ENCODE results near the gene PEX6. TPM values are rescaled to one million over a fixed set of nuclear protein-coding genes. Genes with fewer than 3 reads are reported as not detected.
A peak's percentile ranks its signal among the peaks of the same experiment; 100 is the strongest.

Gene PEX6
- polyA plus RNA-seq, 3 donors: 10.6 to 16.2 (median 15.5) TPM

DNA sequence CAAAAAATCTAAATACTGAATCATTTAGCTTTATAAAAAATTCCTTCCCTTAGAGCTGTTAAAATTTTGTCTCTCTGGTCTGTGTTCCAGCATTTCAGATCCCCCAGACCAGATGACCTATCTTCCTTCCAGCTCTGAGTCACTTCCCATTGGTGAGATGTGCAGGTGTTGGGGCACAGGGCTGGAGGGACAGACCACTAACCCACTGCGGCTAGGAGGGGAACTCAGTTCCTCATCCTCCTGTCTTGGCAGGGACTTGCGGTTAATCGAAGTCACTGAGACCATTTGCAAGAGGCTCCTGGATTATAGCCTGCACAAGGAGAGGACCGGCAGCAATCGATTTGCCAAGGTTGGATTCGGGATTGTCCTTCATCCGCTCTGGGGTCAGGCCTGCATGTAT, 43.7 kb downstream of the PEX6 start:
- Histone ChIP-seq H3K27ac (ENCODE audit: low read depth in 1 of 2, low read length in 2 of 2) (peak overlapping the region in 1 of 2 donors; percentile 53), H3K4me1 (ENCODE audit: control insufficient read depth in 1 of 2, insufficient read depth in 2 of 2, low read length in 2 of 2) (peaks cover 51 to 53% of the 10 kb centered on the region in 2 donors), H3K4me2 (replicated peaks; ENCODE audit: extremely low read depth, low read length, poor library complexity, severe bottlenecking) (no peak overlapping the region), H3K4me3 (replicated peaks in 1 of 3; ENCODE audit: low read depth in 2 of 3, low read length in 3 of 3) (no peak overlapping the region), H3K79me2 (ENCODE audit: insufficient read depth, low read length) (peaks cover 92% of the 10 kb centered on the region), H3K27me3 (ENCODE audit: control insufficient read depth in 2 of 2, insufficient read depth in 2 of 2, low read length in 2 of 2) (no peaks in the 10 kb centered on the region), H3K36me3 (replicated peaks in 1 of 2; ENCODE audit: control insufficient read depth in 1 of 2, insufficient read depth in 2 of 2, low read length in 2 of 2) (peaks cover 68 to 72% of the 10 kb centered on the region in 2 donors), H4K20me1 (ENCODE audit: insufficient read depth, low read length) (peaks cover 98% of the 10 kb centered on the region), H3K9me3 (replicated peaks in 1 of 2; ENCODE audit: control insufficient read depth in 1 of 2, insufficient read depth in 1 of 2, low read length in 2 of 2) (no peaks in the 10 kb centered on the region), H3K9ac (ENCODE audit: insufficient read depth, low read length, poor library complexity, severe bottlenecking) (no peak overlapping the region), H2AFZ (ENCODE audit: insufficient read depth, low read depth, low read length, poor library complexity, severe bottlenecking) (no peak overlapping the region)
- 19% methylated on average over 5 of the region's 7 CpGs for WGBS (ENCODE audit: insufficient coverage)
- intact Hi-C loops (cut with micrococcal nuclease): loop anchor here (5.0 kb wide), 2 partner anchors 33 to 42 kb away; partner anchors contain the start of gene PEX6 (in 1 of the 2)
- Mint-ChIP-seq H3K4me3 (no peak overlapping the region), H3K9me3 (no peaks in the 10 kb centered on the region), H3K27ac (peak overlapping the region in 5 of 7 donors; percentile 56 to 79 (median 70)), H3K36me3 (peaks cover 73 to 86% of the 10 kb centered on the region in 2 donors), H3K27me3 (ENCODE audit: low read depth in 3 of 3) (peaks cover 0 to 1% (median 0%) of the 10 kb centered on the region in 3 donors), H3K4me1 (peaks cover 52% of the 10 kb centered on the region)
- peak in 1 of 3 donors; percentile 20 for DNase-seq
- TF ChIP-seq, protein P1, sequence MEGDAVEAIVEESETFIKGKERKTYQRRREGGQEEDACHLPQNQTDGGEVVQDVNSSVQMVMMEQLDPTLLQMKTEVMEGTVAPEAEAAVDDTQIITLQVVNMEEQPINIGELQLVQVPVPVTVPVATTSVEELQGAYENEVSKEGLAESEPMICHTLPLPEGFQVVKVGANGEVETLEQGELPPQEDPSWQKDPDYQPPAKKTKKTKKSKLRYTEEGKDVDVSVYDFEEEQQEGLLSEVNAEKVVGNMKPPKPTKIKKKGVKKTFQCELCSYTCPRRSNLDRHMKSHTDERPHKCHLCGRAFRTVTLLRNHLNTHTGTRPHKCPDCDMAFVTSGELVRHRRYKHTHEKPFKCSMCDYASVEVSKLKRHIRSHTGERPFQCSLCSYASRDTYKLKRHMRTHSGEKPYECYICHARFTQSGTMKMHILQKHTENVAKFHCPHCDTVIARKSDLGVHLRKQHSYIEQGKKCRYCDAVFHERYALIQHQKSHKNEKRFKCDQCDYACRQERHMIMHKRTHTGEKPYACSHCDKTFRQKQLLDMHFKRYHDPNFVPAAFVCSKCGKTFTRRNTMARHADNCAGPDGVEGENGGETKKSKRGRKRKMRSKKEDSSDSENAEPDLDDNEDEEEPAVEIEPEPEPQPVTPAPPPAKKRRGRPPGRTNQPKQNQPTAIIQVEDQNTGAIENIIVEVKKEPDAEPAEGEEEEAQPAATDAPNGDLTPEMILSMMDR (IDR thresholded peaks at IDR 0.05): no peak

GRCh38 chr6:42933205-42933604, 45.8 kb downstream of the PEX6 start:
- peak overlapping the region; percentile 70 for H3K4me2 ChIP-seq (replicated peaks; ENCODE audit: extremely low read depth, low read length, poor library complexity, severe bottlenecking)
- peak overlapping the region in 1 of 2 donors; percentile 75 for H3K27ac ChIP-seq (ENCODE audit: low read depth in 1 of 2, low read length in 2 of 2)
- no peaks in the 10 kb centered on the region for H3K9me3 Mint-ChIP-seq

More at GRCh38 chr6:42933205-42933604, 45.8 kb downstream of the PEX6 start:
- TF ChIP-seq, protein P1 (IDR thresholded peaks at IDR 0.05): no peak
- H3K4me3 ChIP-seq (replicated peaks in 1 of 3; ENCODE audit: low read depth in 2 of 3, low read length in 3 of 3): peak overlapping the region; percentile 13 to 99 (median 27)
- Mint-ChIP-seq H3K36me3 (peaks cover 54 to 65% of the 10 kb centered on the region in 2 donors), H3K27ac (peak overlapping the region; percentile 91 to 100 (median 98)), H3K4me1 (peaks cover 59% of the 10 kb centered on the region), H3K27me3 (ENCODE audit: low read depth in 3 of 3) (peaks cover 0 to 1% (median 0%) of the 10 kb centered on the region in 3 donors), H3K4me3 (peak overlapping the region; percentile 66 to 99)
- peak; percentile 67 to 87 (median 79) for DNase-seq
- H4K20me1 ChIP-seq (ENCODE audit: insufficient read depth, low read length): peaks cover 78% of the 10 kb centered on the region
- peaks cover 80% of the 10 kb centered on the region for H3K79me2 ChIP-seq (ENCODE audit: insufficient read depth, low read length)
- peaks cover 59 to 64% of the 10 kb centered on the region in 2 donors for H3K4me1 ChIP-seq (ENCODE audit: control insufficient read depth in 1 of 2, insufficient read depth in 2 of 2, low read length in 2 of 2)
- peaks cover 50 to 51% of the 10 kb centered on the region in 2 donors for H3K36me3 ChIP-seq (replicated peaks in 1 of 2; ENCODE audit: control insufficient read depth in 1 of 2, insufficient read depth in 2 of 2, low read length in 2 of 2)
- intact Hi-C loops (cut with micrococcal nuclease): loop anchor here (5.0 kb wide), 3 partner anchors 44 to 239 kb away; partner anchors contain the start of genes PEX6 (in 1 of the 2), SRF (in 1 of the 2) and TBCC (in 1 of the 2)
- 0% methylated on average over 1 of the region's 3 CpGs for WGBS (ENCODE audit: insufficient coverage)
- H2AFZ ChIP-seq (ENCODE audit: insufficient read depth, low read depth, low read length, poor library complexity, severe bottlenecking): no peak overlapping the region
- no peaks in the 10 kb centered on the region for H3K9me3 ChIP-seq (replicated peaks in 1 of 2; ENCODE audit: control insufficient read depth in 1 of 2, insufficient read depth in 1 of 2, low read length in 2 of 2)
- no peak overlapping the region for H3K9ac ChIP-seq (ENCODE audit: insufficient read depth, low read length, poor library complexity, severe bottlenecking)
- no peaks in the 10 kb centered on the region for H3K27me3 ChIP-seq (ENCODE audit: control insufficient read depth in 2 of 2, insufficient read depth in 2 of 2, low read length in 2 of 2)

All from CD14-positive monocyte (primary cell).